ENCODE results near the gene ZNF564. TPM values are rescaled to one million over a fixed set of nuclear protein-coding genes. Genes with fewer than 3 reads are reported as not detected.

ZNF564 gene
- 3.3 and 3.4 TPM in 2 replicates for total RNA-seq

GRCh38 chr19:12551060-12551832, at the start of gene ZNF564:
TSS of gene ZNF564 (minus strand) at chr19:12551482. CDS start at chr19:12551332, 150 bp downstream.

GRCh38 chr19:12484371-12485051, 66.8 kb downstream of the ZNF564 start, which contains the start of gene ZNF709:
TSS of gene ZNF709 (minus strand) at chr19:12484816. CDS start at chr19:12484657, 159 bp downstream.

Other genes with a start within 250 kb of the ZNF564 start
- gene ZNF563, start 217.8 kb downstream of the ZNF564 start, total RNA-seq, result 1.8 and 4.8 TPM in 2 replicates
- 1.3 and 2.2 TPM in 2 replicates for gene ZNF442, start 185.8 kb downstream of the ZNF564 start, total RNA-seq
- gene ZNF799, start 150.2 kb downstream of the ZNF564 start, total RNA-seq, result 1.7 and 2.1 TPM in 2 replicates
- 0.59 and 1.1 TPM in 2 replicates for gene ZNF443, start 110.5 kb downstream of the ZNF564 start, total RNA-seq
- gene ZNF709, start 66.7 kb downstream of the ZNF564 start, total RNA-seq, result 1.7 and 1.9 TPM in 2 replicates
- gene ZNF490, start 59.3 kb upstream of the ZNF564 start, total RNA-seq, result 6.0 and 10.6 TPM in 2 replicates
- 10.6 and 13.2 TPM in 2 replicates for gene ZNF791, start 59.4 kb upstream of the ZNF564 start, total RNA-seq
- gene MAN2B1, start 115.3 kb upstream of the ZNF564 start, total RNA-seq, result 120 and 162 TPM in 2 replicates
- gene WDR83, start 115.3 kb upstream of the ZNF564 start, total RNA-seq, result 9.0 and 9.4 TPM in 2 replicates
- 72.2 and 74.9 TPM in 2 replicates for gene DHPS, start 130.4 kb upstream of the ZNF564 start, total RNA-seq
- not detected in 2 replicates for gene GNG14, start 136.5 kb upstream of the ZNF564 start, total RNA-seq
- gene FBXW9, start 145.1 kb upstream of the ZNF564 start, total RNA-seq, result 7.3 and 8.3 TPM in 2 replicates
- gene TNPO2, start 172.4 kb upstream of the ZNF564 start, total RNA-seq, result 32.9 and 45.1 TPM in 2 replicates
- 311 and 336 TPM in 2 replicates for gene TRIR, start 183.2 kb upstream of the ZNF564 start, total RNA-seq
- gene GET3, start 186.0 kb upstream of the ZNF564 start, total RNA-seq, result 46.8 and 54.1 TPM in 2 replicates
- gene BEST2, start 200.3 kb upstream of the ZNF564 start, total RNA-seq, result not detected in 2 replicates
- gene HOOK2, start 224.1 kb upstream of the ZNF564 start, total RNA-seq, result 15.2 and 16.8 TPM in 2 replicates
- gene JUNB, start 240.0 kb upstream of the ZNF564 start, total RNA-seq, result 387 and 404 TPM in 2 replicates

Data from cardiac ventricle fibroblast (primary cell).